22Rv1 (cell line): ENCODE data around the gene UBE4B.

Experiments
- ZFX ChIP-seq: fragments of 450-650 bp; IDR thresholded peaks from 2 replicates; pipeline ENCODE4 v1.6.1; 2017; ENCODE audit warnings: antibody characterized with exemption, borderline replicate concordance
- TF ChIP-seq, protein P1 (sequence below): fragments of 450-650 bp; IDR thresholded peaks from 2 replicates; pipeline ENCODE4 v1.5.1; 2017; ENCODE audit warnings: mild to moderate bottlenecking

DNA sequence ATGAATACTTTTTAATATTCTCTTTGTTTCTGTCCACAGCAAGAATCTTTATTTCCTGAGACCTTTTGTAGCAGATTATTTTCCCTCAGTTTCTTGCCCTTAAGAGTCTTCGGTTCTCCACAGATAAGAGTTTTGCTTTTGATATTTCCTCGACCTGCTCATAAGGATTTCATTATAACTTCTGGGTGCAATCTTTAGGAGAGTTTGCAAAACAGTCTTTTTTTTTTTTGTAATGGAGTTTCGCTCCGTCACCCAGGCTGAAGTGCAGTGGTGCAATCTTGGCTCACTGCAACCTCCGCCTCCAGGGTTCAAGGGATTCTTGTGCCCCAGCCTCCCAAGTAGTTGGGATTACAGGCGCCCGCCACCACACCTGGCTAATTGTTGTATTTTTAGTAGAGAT is 10.1 kb upstream of the UBE4B start:
- TF ChIP-seq, protein P1, sequence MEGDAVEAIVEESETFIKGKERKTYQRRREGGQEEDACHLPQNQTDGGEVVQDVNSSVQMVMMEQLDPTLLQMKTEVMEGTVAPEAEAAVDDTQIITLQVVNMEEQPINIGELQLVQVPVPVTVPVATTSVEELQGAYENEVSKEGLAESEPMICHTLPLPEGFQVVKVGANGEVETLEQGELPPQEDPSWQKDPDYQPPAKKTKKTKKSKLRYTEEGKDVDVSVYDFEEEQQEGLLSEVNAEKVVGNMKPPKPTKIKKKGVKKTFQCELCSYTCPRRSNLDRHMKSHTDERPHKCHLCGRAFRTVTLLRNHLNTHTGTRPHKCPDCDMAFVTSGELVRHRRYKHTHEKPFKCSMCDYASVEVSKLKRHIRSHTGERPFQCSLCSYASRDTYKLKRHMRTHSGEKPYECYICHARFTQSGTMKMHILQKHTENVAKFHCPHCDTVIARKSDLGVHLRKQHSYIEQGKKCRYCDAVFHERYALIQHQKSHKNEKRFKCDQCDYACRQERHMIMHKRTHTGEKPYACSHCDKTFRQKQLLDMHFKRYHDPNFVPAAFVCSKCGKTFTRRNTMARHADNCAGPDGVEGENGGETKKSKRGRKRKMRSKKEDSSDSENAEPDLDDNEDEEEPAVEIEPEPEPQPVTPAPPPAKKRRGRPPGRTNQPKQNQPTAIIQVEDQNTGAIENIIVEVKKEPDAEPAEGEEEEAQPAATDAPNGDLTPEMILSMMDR = no peak
- no peak for TF ChIP-seq ZFX
